Fibroblast of lung (primary cell): ENCODE results near the gene ANKRD53. TPM values are rescaled to one million over a fixed set of nuclear protein-coding genes. Genes with fewer than 3 reads are reported as not detected.

Experiments used
- DNase-seq, 2 donors: peaks; one replicate each; pipeline versions ENCODE4 v3.0.0 to v3.0.0-alpha.2; 2010; ENCODE audit warnings: low read depth in 2 of 2
- H2AFZ ChIP-seq: 2 replicates; pipeline ENCODE4 v1.5.1; 2012; ENCODE audit warnings: low read length, control low read depth, inconsistent platforms
- H3K27ac ChIP-seq: 2 replicates; pipeline ENCODE4 v1.5.1; 2011; ENCODE audit warnings: low read length, control low read depth; ENCODE audit not compliant: insufficient read depth
- H3K27me3 ChIP-seq: 2 replicates; pipeline ENCODE4 v1.5.1; 2011; ENCODE audit warnings: mild to moderate bottlenecking, low read length; ENCODE audit not compliant: control insufficient read depth, insufficient read depth
- H3K36me3 ChIP-seq: 2 replicates; pipeline ENCODE4 v1.5.1; 2011; ENCODE audit warnings: low read length; ENCODE audit not compliant: control insufficient read depth, insufficient read depth
- H3K4me1 ChIP-seq: 2 replicates; pipeline ENCODE4 v1.5.1; 2011; ENCODE audit warnings: low read length; ENCODE audit not compliant: control insufficient read depth, insufficient read depth; ENCODE audit errors: extremely low read depth
- H3K4me2 ChIP-seq: 2 replicates; pipeline ENCODE4 v1.5.1; 2011; ENCODE audit warnings: low read length, control low read depth; ENCODE audit not compliant: insufficient read depth; ENCODE audit errors: extremely low read depth
- H3K4me3 ChIP-seq, 4 experiments: fragments of 200-600 bp in 1 of 4; sonication (generic) in 1 of 4; replicated peaks in 1 of 4; 2 replicates each; pipeline ENCODE4 v1.5.1; 2011 to 2016; ENCODE audit warnings: low read length in 4 of 4, low read depth in 3 of 4, mild to moderate bottlenecking in 3 of 4, control low read depth in 2 of 4, inconsistent platforms in 1 of 4, mixed read lengths in 1 of 4; ENCODE audit not compliant: insufficient read depth in 1 of 4; ENCODE audit errors: control extremely low read depth in 1 of 4
- H3K79me2 ChIP-seq: 2 replicates; pipeline ENCODE4 v1.5.1; 2012; ENCODE audit warnings: mild to moderate bottlenecking, low read length, inconsistent platforms; ENCODE audit not compliant: control insufficient read depth, insufficient read depth
- H3K9ac ChIP-seq: 2 replicates; pipeline ENCODE4 v1.5.1; 2011; ENCODE audit warnings: mild to moderate bottlenecking, low read length, control low read depth; ENCODE audit not compliant: insufficient read depth
- H3K9me3 ChIP-seq: 2 replicates; pipeline ENCODE4 v1.5.1; 2012; ENCODE audit warnings: low read depth, low read length; ENCODE audit not compliant: control insufficient read depth, insufficient read depth
- H4K20me1 ChIP-seq: 2 replicates; pipeline ENCODE4 v1.5.1; 2011; ENCODE audit warnings: low read length; ENCODE audit not compliant: control insufficient read depth, insufficient read depth; ENCODE audit errors: extremely low read depth
- EZH2 ChIP-seq: IDR thresholded peaks from 2 replicates; pipeline ENCODE4 v1.5.1; 2012; ENCODE audit warnings: low read length, control low read depth, mild to moderate bottlenecking; ENCODE audit errors: missing control alignments
- polyA plus RNA-seq, 2 donors: library from polyadenylated mRNA; depleted of rRNA in 1 of 2; stranded (reverse) in 1 of 2; unstranded in 1 of 2; fragments of >200 nt; gene quantifications; 2 replicates each; pipeline ENCODE4 v1.2.1, GENCODE V29; 2011 to 2012; ENCODE audit warnings: missing spikeins in 1 of 2
- total RNA-seq: library from RNA; depleted of rRNA; stranded (reverse); fragments of >200 nt; gene quantifications from 2 replicates; pipeline ENCODE4 v1.2.1, GENCODE V29; 2014
- TF ChIP-seq, protein P1 (sequence below), 2 donors: IDR thresholded peaks in 1 of 2; conservative IDR thresholded peaks in 1 of 2; 1 replicate in 1 of 2; 2 replicates in 1 of 2; pipeline ENCODE4 v1.5.1; 2011 to 2012; ENCODE audit warnings: low read length in 2 of 2, control low read depth in 1 of 2, inconsistent platforms in 1 of 2, low read depth in 1 of 2, mild to moderate bottlenecking in 1 of 2

Gene ANKRD53
- total and polyA plus RNA-seq, 2 donors (not counting 1 experiment from before 2014, with no cell fraction given), result 0.58 to 1.3 TPM

DNA sequence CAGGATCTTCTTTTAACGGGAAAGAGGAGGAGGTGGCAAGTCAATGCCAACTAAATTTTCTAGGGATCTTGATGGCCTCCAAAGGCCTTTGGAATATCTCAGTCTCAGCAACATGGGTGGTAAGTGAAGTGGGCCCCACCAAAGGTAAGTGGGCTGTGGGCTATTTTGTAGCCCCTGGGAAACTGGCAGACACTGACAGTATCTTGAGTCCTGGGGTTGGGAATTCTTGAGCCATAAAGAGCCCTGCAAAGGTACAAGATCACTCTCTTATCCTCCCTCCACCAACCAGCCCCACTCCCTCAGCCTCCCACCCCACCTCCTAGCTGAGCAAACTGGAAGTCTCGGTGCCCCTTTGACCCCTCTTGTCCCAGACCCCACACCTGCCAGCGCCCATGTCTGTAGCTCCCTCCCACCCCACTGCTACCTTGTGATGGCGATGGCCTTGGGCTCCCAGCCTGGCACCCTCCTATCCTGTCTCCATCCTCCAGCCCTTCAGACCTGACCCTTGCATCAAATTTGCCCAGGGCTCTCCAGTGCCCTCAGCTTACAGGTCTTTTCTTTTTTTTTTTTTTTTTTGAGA is 34.2 kb upstream of the ANKRD53 start:
- no peaks in the 10 kb centered on the region for H4K20me1 ChIP-seq
- H3K4me3 ChIP-seq, result no peak overlapping the region
- no peak overlapping the region for H3K4me2 ChIP-seq
- H3K36me3 ChIP-seq, result no peaks in the 10 kb centered on the region
- H3K27me3 ChIP-seq, result no peaks in the 10 kb centered on the region
- TF ChIP-seq EZH2, result no peak
- TF ChIP-seq, protein P1, sequence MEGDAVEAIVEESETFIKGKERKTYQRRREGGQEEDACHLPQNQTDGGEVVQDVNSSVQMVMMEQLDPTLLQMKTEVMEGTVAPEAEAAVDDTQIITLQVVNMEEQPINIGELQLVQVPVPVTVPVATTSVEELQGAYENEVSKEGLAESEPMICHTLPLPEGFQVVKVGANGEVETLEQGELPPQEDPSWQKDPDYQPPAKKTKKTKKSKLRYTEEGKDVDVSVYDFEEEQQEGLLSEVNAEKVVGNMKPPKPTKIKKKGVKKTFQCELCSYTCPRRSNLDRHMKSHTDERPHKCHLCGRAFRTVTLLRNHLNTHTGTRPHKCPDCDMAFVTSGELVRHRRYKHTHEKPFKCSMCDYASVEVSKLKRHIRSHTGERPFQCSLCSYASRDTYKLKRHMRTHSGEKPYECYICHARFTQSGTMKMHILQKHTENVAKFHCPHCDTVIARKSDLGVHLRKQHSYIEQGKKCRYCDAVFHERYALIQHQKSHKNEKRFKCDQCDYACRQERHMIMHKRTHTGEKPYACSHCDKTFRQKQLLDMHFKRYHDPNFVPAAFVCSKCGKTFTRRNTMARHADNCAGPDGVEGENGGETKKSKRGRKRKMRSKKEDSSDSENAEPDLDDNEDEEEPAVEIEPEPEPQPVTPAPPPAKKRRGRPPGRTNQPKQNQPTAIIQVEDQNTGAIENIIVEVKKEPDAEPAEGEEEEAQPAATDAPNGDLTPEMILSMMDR (conservative IDR thresholded peaks at IDR 0.05 in 1 of 2, IDR thresholded peaks at IDR 0.05 in 1 of 2; ENCODE audit: low read depth in 1 of 2, low read length in 2 of 2), result no peak
- no peaks in the 10 kb centered on the region for H3K9me3 ChIP-seq
- no peak overlapping the region for H3K9ac ChIP-seq
- DNase-seq, result no peak
- H3K79me2 ChIP-seq, result no peaks in the 10 kb centered on the region
- H3K27ac ChIP-seq, result no peak overlapping the region
- peaks cover 8% of the 10 kb centered on the region for H3K4me1 ChIP-seq
- no peak overlapping the region for H2AFZ ChIP-seq

DNA sequence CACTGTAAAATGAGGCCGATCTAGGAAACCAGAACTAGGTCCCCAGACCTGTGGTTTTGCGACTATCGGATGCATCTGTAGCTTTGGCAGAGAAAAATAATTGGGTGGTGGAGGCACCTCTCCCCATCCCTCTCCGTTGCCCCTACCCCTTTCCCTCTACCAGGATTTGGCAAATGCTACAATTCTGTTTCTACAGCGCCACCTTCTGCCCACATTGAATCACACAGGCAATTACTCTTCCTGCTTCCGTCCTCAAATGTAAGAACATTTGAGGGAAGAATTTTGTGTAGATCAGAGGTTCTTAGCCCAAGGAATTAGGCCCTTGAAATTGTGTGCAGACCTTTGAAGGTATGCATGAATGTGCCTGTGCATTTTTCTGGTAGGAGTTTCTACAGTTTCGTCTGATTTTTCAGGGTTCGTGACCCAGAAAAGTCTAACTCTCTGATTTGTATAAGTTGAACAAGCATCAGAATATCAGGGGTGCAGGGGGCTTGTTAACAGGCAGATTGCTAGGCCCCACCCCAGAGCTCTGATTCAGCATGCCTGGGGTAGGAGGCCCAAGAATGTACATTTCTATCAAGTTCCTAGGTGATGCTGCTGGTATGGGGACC is 31.5 kb upstream of the ANKRD53 start:
- no peak for TF ChIP-seq EZH2
- TF ChIP-seq, protein P1 (conservative IDR thresholded peaks at IDR 0.05 in 1 of 2, IDR thresholded peaks at IDR 0.05 in 1 of 2; ENCODE audit: low read depth in 1 of 2, low read length in 2 of 2), result peak; percentile 71 to 78
- Histone ChIP-seq H3K79me2 (no peaks in the 10 kb centered on the region), H3K9me3 (no peaks in the 10 kb centered on the region), H3K27ac (no peak overlapping the region), H2AFZ (no peak overlapping the region), H3K36me3 (no peaks in the 10 kb centered on the region), H3K4me1 (peaks cover 8% of the 10 kb centered on the region), H3K4me3 (no peak overlapping the region), H3K27me3 (no peaks in the 10 kb centered on the region), H4K20me1 (no peaks in the 10 kb centered on the region), H3K4me2 (no peak overlapping the region), H3K9ac (no peak overlapping the region)
- DNase-seq, result peak; percentile 45 to 66

DNA sequence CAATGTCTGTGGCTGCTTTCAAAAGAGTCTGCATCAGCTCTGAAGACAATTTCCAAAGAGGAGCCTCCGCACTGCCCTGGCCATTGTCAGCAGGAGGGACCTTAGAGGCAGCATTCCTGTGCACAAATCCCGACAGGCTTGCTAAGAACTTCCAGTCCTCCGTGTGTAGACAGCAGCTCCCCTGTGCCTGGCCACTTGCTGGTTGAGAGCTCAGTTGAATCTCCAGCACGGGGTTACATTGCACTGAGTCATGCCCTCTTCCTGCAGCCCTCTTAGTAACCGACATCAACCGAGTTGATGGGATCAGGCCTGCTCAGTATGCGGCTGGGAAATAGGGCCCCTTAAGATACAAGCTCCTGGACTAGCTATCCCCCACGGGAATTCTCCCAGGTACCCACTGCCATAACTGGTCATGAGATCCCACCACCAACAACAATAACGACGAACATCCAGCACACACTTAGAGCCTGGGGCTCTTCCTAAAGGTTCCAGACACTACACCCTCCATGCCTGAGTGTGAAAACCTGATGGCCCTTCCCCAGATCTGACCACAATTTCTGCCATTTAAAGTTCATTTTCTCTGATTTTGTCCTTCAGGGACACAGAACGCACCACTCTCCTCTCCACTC is 30.8 kb upstream of the ANKRD53 start:
- Histone ChIP-seq H3K27ac (no peak overlapping the region), H3K4me2 (peak overlapping the region; percentile 90), H3K79me2 (no peaks in the 10 kb centered on the region), H2AFZ (peak overlapping the region; percentile 19), H3K4me1 (peaks cover 8% of the 10 kb centered on the region), H3K4me3 (no peak overlapping the region), H3K9me3 (no peaks in the 10 kb centered on the region), H3K9ac (no peak overlapping the region), H4K20me1 (no peaks in the 10 kb centered on the region), H3K36me3 (no peaks in the 10 kb centered on the region), H3K27me3 (no peaks in the 10 kb centered on the region)
- DNase-seq, result peak; percentile 47 to 68
- TF ChIP-seq, protein P1 (conservative IDR thresholded peaks at IDR 0.05 in 1 of 2, IDR thresholded peaks at IDR 0.05 in 1 of 2; ENCODE audit: low read depth in 1 of 2, low read length in 2 of 2), result no peak
- TF ChIP-seq EZH2, result no peak
